GM18873 (cell line): ENCODE results near the gene SERINC4.
A peak's percentile ranks its signal among the peaks of the same experiment; 100 is the strongest.
"Not testable (repeated sequence)": the region's sequence is repeated elsewhere in the genome, so short reads cannot be mapped to it uniquely, and the experiment has no call there.

Experiments
- ATAC-seq: cut with Tn5 transposase; IDR thresholded peaks from one replicate; pipeline ENCODE4 v1.9.1; 2021; ENCODE audit warnings: mild to moderate bottlenecking, moderate library complexity, moderate number of reproducible peaks; ENCODE audit not compliant: unreplicated experiment, low FRiP score

Gene SERINC4

GRCh38 chr15:43763819-43764446 lies 36.1 kb downstream of the SERINC4 start:
- ATAC-seq, result no peak

GRCh38 chr15:43762824-43763223 lies 37.2 kb downstream of the SERINC4 start:
- no peak for ATAC-seq

GRCh38 chr15:43751885-43752284 lies 48.1 kb downstream of the SERINC4 start:
- no peak for ATAC-seq

- peak; percentile 52 for ATAC-seq
These were observed 50.2 kb downstream of the SERINC4 start for GRCh38 chr15:43749690-43750345.

- ATAC-seq, result no peak
These were observed 51.6 kb downstream of the SERINC4 start for GRCh38 chr15:43748376-43748775.

- not testable (repeated sequence) for ATAC-seq
These were observed 53.1 kb downstream of the SERINC4 start for GRCh38 chr15:43746903-43747309.

- peak; percentile 50 for ATAC-seq
These were observed 53.6 kb downstream of the SERINC4 start, which contains the start of gene PDIA3 for GRCh38 chr15:43746245-43746902. TSS of gene PDIA3 (plus strand) at chr15:43746438. CDS start at chr15:43746540, 102 bp downstream.
